ENCODE data around the gene FAM53C.

FAM53C gene

GRCh38 chr5:138303372-138303771 lies 34.7 kb upstream of the FAM53C start:
- TF ChIP-seq PATZ1 (CRISPR knock-in tag; IDR thresholded peaks at IDR 0.05; ENCODE audit: borderline replicate concordance) (no peak), POU6F1 (CRISPR knock-in tag; IDR thresholded peaks at IDR 0.05; ENCODE audit: borderline replicate concordance, low read depth) (no peak), PPARA (CRISPR knock-in tag; IDR thresholded peaks at IDR 0.05; ENCODE audit: borderline replicate concordance) (no peak), ZNF70 (CRISPR knock-in tag; IDR thresholded peaks at IDR 0.05) (no peak), ZFP30 (CRISPR knock-in tag; IDR thresholded peaks at IDR 0.05) (no peak), TOX (CRISPR knock-in tag; IDR thresholded peaks at IDR 0.05; ENCODE audit: borderline replicate concordance) (no peak), ZNF565 (CRISPR knock-in tag; conservative IDR thresholded peaks at IDR 0.05; ENCODE audit: low read depth) (no peak), ARNTL (CRISPR knock-in tag; IDR thresholded peaks at IDR 0.05; ENCODE audit: borderline replicate concordance, low read depth) (no peak), CSRNP3 (CRISPR knock-in tag; IDR thresholded peaks at IDR 0.05) (no peak), TCF4 (CRISPR knock-in tag; IDR thresholded peaks at IDR 0.05; ENCODE audit: borderline replicate concordance) (no peak), GLIS3 (CRISPR knock-in tag; IDR thresholded peaks at IDR 0.05) (no peak), CSDC2 (CRISPR knock-in tag; IDR thresholded peaks at IDR 0.05) (no peak), ISL1 (CRISPR knock-in tag; IDR thresholded peaks at IDR 0.05) (no peak), BACH2 (CRISPR knock-in tag; IDR thresholded peaks at IDR 0.05; ENCODE audit: borderline replicate concordance) (no peak), RARB (CRISPR knock-in tag; IDR thresholded peaks at IDR 0.05) (no peak), CREB5 (CRISPR knock-in tag; IDR thresholded peaks at IDR 0.05; ENCODE audit: low read depth) (no peak), SNAI2 (CRISPR knock-in tag; IDR thresholded peaks at IDR 0.05) (no peak), ZFP3 (CRISPR knock-in tag; IDR thresholded peaks at IDR 0.05) (no peak)
- no peak for ATAC-seq

GRCh38 chr5:138305797-138306196 lies 32.3 kb upstream of the FAM53C start:
- no peak for TF ChIP-seq SNAI2 (CRISPR knock-in tag; IDR thresholded peaks at IDR 0.05)
- no peak for TF ChIP-seq ZNF8 (CRISPR knock-in tag; IDR thresholded peaks at IDR 0.05)
- TF ChIP-seq GLIS3 (CRISPR knock-in tag; IDR thresholded peaks at IDR 0.05): no peak
- TF ChIP-seq TCF4 (CRISPR knock-in tag; IDR thresholded peaks at IDR 0.05; ENCODE audit: borderline replicate concordance): no peak
- no peak for TF ChIP-seq TOX (CRISPR knock-in tag; IDR thresholded peaks at IDR 0.05; ENCODE audit: borderline replicate concordance)
- no peak for TF ChIP-seq PPARA (CRISPR knock-in tag; IDR thresholded peaks at IDR 0.05; ENCODE audit: borderline replicate concordance)
- no peak for TF ChIP-seq ISL1 (CRISPR knock-in tag; IDR thresholded peaks at IDR 0.05)
- TF ChIP-seq CSDC2 (CRISPR knock-in tag; IDR thresholded peaks at IDR 0.05): no peak
- no peak for TF ChIP-seq POU6F1 (CRISPR knock-in tag; IDR thresholded peaks at IDR 0.05; ENCODE audit: borderline replicate concordance, low read depth)
- TF ChIP-seq CSRNP3 (CRISPR knock-in tag; IDR thresholded peaks at IDR 0.05): no peak
- TF ChIP-seq ZFP3 (CRISPR knock-in tag; IDR thresholded peaks at IDR 0.05): no peak
- TF ChIP-seq BACH2 (CRISPR knock-in tag; IDR thresholded peaks at IDR 0.05; ENCODE audit: borderline replicate concordance): no peak
- TF ChIP-seq PATZ1 (CRISPR knock-in tag; IDR thresholded peaks at IDR 0.05; ENCODE audit: borderline replicate concordance): no peak
- no peak for ATAC-seq

Measured in SK-N-SH treated with all-trans-retinoic acid at 6 μM for 48 hours (cell line).